Measurements from ENCODE around the gene EVL. TPM values are rescaled to one million over a fixed set of nuclear protein-coding genes. Genes with fewer than 3 reads are reported as not detected.

The EVL gene
- total RNA-seq, 3 donors from 2014 or later, result 32.0 to 42.8 (median 36.0) TPM

DNA sequence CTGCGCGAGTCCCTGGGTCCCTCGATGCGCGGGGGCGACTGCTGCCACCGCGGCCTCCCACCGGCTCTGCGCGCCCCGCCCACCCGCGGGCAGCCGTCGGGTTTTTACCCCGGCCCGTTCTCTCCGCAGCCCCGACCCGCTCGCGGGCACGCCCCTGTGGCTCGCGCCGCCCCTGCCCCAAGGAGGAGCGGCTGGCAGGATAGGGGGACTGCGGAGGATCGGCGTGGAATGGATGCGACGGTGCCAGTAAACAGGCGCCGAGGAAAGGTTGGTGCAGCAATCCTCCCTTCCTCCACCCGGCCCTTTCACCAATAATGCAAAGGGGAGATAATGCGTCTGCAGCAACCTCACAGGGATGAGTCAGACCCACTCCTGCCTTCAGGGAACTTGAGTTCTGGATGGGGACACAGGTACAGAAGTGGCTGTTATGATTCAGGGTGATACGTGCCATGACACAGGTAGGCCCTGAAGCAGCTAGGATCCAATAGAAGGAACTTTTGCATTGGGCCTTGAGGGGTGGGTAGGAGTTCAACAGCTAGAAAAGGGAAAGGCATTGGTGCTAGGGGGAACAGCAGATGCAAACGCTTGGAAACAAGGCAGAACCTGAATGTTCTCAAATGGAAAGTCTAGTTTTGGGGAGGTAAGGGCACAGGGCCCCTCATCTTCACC lies 94.8 kb downstream of the EVL start:
- Histone ChIP-seq H3K4me3 (peak overlapping the region; percentile 19), H3K36me3 (ENCODE audit: low read depth) (no peaks in the 10 kb centered on the region), H3K9me3 (peaks cover under 1% of the 10 kb centered on the region), H3K4me1 (ENCODE audit: low read depth) (peaks cover 27% of the 10 kb centered on the region)
- DNase-seq (no peak), ATAC-seq (peak; percentile 1)
- TF ChIP-seq, protein P1, sequence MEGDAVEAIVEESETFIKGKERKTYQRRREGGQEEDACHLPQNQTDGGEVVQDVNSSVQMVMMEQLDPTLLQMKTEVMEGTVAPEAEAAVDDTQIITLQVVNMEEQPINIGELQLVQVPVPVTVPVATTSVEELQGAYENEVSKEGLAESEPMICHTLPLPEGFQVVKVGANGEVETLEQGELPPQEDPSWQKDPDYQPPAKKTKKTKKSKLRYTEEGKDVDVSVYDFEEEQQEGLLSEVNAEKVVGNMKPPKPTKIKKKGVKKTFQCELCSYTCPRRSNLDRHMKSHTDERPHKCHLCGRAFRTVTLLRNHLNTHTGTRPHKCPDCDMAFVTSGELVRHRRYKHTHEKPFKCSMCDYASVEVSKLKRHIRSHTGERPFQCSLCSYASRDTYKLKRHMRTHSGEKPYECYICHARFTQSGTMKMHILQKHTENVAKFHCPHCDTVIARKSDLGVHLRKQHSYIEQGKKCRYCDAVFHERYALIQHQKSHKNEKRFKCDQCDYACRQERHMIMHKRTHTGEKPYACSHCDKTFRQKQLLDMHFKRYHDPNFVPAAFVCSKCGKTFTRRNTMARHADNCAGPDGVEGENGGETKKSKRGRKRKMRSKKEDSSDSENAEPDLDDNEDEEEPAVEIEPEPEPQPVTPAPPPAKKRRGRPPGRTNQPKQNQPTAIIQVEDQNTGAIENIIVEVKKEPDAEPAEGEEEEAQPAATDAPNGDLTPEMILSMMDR (IDR thresholded peaks at IDR 0.05), result no peak
- intact Hi-C loops (cut with DNase I, micrococcal nuclease), result no loop called here

- DNase-seq (peak in 2 of 3 donors; percentile 41 to 48), ATAC-seq (no peak)
- intact Hi-C loops (cut with DNase I, micrococcal nuclease), result no loop called here
- Histone ChIP-seq H3K4me3 (no peak overlapping the region), H3K9me3 (no peaks in the 10 kb centered on the region), H3K36me3 (ENCODE audit: low read depth) (no peaks in the 10 kb centered on the region), H3K4me1 (ENCODE audit: low read depth) (peaks cover 24% of the 10 kb centered on the region)
- TF ChIP-seq, protein P1 (IDR thresholded peaks at IDR 0.05), result no peak
Observed at GRCh38 chr14:100160534-100160916, 95.3 kb downstream of the EVL start.

- TF ChIP-seq, protein P1 (IDR thresholded peaks at IDR 0.05), result no peak
- Histone ChIP-seq H3K36me3 (ENCODE audit: low read depth) (no peaks in the 10 kb centered on the region), H3K4me1 (ENCODE audit: low read depth) (peaks cover 12% of the 10 kb centered on the region), H3K9me3 (no peaks in the 10 kb centered on the region), H3K4me3 (no peak overlapping the region)
- DNase-seq, result peak; percentile 49 to 69 (median 59)
- intact Hi-C loops (cut with DNase I, micrococcal nuclease), result no loop called here
- peak; percentile 89 for ATAC-seq
Observed at GRCh38 chr14:100165376-100165775, 100.2 kb downstream of the EVL start.

GRCh38 chr14:100165831-100166440 lies 100.7 kb downstream of the EVL start:
- DNase-seq, result peak in 1 of 3 donors; percentile 51
- TF ChIP-seq, protein P1 (IDR thresholded peaks at IDR 0.05), result no peak
- Histone ChIP-seq H3K36me3 (ENCODE audit: low read depth) (no peaks in the 10 kb centered on the region), H3K4me1 (ENCODE audit: low read depth) (peaks cover 12% of the 10 kb centered on the region), H3K9me3 (no peaks in the 10 kb centered on the region), H3K4me3 (no peak overlapping the region)
- intact Hi-C loops (cut with DNase I, micrococcal nuclease), result no loop called here
- peak; percentile 19 for ATAC-seq

DNA sequence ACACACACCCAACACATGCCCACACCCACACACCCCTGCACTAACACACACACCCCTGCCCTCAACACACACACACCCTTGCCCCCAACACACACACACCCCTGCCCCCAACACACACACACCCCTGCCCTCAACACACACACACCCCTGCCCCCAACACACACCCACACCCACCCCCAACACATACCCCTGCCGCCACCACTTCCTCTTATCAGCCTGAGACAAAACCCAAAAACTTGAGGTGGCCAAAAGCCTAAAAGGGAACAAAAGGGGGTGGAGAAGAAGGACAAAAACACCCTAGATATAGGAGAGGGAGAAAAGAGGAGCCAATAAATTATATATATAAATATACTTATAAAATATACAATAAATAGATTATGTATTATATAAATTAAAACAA lies 103.3 kb downstream of the EVL start:
- TF ChIP-seq, protein P1 (IDR thresholded peaks at IDR 0.05), result no peak
- DNase-seq (no peak), ATAC-seq (no peak)
- peaks cover 12% of the 10 kb centered on the region for H3K4me1 ChIP-seq (ENCODE audit: low read depth)
- no peaks in the 10 kb centered on the region for H3K9me3 ChIP-seq
- no peak overlapping the region for H3K4me3 ChIP-seq
- no peaks in the 10 kb centered on the region for H3K36me3 ChIP-seq (ENCODE audit: low read depth)
- intact Hi-C loops (cut with DNase I, micrococcal nuclease), result no loop called here
